OCI-LY1 (cell line): ENCODE measurements around the gene PBX1.

Experiments
- EZH2 ChIP-seq: fragments of 200-600 bp; sonication (generic), shearing (Covaris generic); IDR thresholded peaks from 2 replicates; pipeline ENCODE4 v1.8.0; 2017; ENCODE audit warnings: borderline replicate concordance, mixed run types, mild to moderate bottlenecking, antibody characterized with exemption, low read length, moderate library complexity, mixed read lengths
- TF ChIP-seq, protein P1 (sequence below): fragments of 200-600 bp; sonication (generic), shearing (Covaris generic); IDR thresholded peaks from 2 replicates; pipeline ENCODE4 v1.5.1; 2017; ENCODE audit warnings: mild to moderate bottlenecking, antibody characterized with exemption, low read length, moderate library complexity, mixed read lengths

GRCh38 chr1:164718821-164719220 lies 159.8 kb downstream of the PBX1 start:
- TF ChIP-seq, protein P1, sequence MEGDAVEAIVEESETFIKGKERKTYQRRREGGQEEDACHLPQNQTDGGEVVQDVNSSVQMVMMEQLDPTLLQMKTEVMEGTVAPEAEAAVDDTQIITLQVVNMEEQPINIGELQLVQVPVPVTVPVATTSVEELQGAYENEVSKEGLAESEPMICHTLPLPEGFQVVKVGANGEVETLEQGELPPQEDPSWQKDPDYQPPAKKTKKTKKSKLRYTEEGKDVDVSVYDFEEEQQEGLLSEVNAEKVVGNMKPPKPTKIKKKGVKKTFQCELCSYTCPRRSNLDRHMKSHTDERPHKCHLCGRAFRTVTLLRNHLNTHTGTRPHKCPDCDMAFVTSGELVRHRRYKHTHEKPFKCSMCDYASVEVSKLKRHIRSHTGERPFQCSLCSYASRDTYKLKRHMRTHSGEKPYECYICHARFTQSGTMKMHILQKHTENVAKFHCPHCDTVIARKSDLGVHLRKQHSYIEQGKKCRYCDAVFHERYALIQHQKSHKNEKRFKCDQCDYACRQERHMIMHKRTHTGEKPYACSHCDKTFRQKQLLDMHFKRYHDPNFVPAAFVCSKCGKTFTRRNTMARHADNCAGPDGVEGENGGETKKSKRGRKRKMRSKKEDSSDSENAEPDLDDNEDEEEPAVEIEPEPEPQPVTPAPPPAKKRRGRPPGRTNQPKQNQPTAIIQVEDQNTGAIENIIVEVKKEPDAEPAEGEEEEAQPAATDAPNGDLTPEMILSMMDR: no peak
- TF ChIP-seq EZH2: no peak
